Measurements from ENCODE around the gene KCNQ1.

- TF ChIP-seq, protein P1, sequence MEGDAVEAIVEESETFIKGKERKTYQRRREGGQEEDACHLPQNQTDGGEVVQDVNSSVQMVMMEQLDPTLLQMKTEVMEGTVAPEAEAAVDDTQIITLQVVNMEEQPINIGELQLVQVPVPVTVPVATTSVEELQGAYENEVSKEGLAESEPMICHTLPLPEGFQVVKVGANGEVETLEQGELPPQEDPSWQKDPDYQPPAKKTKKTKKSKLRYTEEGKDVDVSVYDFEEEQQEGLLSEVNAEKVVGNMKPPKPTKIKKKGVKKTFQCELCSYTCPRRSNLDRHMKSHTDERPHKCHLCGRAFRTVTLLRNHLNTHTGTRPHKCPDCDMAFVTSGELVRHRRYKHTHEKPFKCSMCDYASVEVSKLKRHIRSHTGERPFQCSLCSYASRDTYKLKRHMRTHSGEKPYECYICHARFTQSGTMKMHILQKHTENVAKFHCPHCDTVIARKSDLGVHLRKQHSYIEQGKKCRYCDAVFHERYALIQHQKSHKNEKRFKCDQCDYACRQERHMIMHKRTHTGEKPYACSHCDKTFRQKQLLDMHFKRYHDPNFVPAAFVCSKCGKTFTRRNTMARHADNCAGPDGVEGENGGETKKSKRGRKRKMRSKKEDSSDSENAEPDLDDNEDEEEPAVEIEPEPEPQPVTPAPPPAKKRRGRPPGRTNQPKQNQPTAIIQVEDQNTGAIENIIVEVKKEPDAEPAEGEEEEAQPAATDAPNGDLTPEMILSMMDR (IDR thresholded peaks at IDR 0.05; ENCODE audit: insufficient read depth, low read length, poor library complexity, severe bottlenecking) = no peak
- TF ChIP-seq EZH2phosphoT487 (conservative IDR thresholded peaks at IDR 0.05; ENCODE audit: low read length) = no peak
Observed at GRCh38 chr11:2599561-2600189, 154.9 kb downstream of the KCNQ1 start.
